GM18508 (cell line): Measurements from ENCODE around the gene ELL.

ENCODE experiments used
- ATAC-seq: cut with Tn5 transposase; IDR thresholded peaks from one replicate; pipeline ENCODE4 v1.9.1; 2021; ENCODE audit warnings: moderate number of reproducible peaks; ENCODE audit not compliant: insufficient read depth, unreplicated experiment

ELL gene

DNA sequence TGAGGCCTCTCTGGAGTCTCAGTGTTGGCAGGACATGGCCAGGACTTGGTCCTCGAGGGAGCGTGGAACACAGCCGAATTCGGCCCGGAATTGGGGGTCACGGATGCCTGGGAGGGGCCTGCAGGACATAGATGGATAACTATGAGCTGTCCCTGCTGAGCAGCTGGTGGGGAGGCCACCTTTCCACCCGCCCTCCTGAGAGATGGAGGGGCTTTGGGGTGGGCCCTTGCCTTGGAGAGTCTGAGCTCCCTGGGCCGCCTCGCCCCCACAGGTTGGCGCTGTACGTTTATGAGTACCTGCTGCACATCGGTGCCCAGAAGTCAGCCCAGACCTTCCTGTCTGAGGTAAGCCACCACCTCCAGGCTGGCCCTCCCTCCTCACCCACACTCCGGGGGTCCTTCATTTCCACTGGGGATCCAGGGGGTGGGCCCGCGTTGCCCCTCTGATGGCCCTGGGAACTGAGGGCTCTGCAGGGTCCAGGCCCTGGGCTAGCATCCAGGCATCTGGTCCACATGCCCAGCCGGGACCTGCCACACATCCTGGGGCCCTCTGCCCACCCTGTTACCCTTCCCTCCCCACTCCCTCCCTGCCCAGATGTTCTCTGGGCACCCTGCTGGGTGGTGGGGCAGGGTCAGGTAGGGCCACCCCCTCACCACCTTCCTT lies 94.7 kb downstream of the ELL start:
- ATAC-seq, result no peak

GRCh38 chr19:18426416-18426767 lies 95.5 kb downstream of the ELL start:
- no peak for ATAC-seq

DNA sequence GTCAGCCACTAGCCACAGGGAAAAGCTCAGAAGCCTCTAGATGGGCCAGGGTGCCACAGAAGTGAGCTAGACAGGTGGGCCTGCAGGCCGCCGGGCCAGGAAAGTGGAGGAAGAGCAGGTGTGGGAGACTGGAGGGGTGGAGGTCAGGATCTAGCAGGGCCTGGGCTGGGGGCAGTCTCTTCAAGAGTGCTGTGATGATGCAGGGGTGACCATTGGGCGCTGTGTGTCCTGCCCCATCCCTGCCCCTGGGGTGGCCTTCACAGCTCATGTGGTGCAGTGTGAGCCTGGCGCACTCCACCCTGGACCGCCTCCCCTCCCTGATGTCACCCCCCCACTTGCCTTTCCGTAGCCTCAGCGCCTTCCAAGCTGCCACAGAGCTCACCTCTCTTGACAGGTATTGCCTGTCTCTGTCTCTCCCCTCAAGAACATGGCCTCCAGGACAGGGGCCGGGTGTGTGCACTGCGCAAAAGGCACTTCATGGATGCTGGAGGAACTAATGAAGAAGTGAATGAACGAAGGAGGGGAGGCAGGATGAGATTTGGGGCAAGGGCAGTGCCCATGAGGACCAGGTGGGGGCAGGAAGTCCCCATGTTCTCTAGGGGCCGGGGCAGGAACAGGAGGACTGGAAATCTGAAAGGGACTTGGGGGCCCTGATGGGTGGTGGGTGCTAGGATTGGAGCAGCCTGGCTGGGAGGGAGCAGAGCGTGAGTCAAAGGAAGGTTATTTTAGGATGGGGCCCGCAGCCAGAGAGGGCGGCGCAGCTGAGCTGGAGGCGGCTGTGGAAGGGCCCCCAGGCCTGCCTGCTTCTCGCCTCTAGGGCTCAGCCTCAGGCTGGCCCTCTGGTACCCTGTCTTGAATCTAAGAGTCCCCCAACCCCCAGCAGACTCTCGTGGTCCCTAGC lies 96.1 kb downstream of the ELL start:
- no peak for ATAC-seq

DNA sequence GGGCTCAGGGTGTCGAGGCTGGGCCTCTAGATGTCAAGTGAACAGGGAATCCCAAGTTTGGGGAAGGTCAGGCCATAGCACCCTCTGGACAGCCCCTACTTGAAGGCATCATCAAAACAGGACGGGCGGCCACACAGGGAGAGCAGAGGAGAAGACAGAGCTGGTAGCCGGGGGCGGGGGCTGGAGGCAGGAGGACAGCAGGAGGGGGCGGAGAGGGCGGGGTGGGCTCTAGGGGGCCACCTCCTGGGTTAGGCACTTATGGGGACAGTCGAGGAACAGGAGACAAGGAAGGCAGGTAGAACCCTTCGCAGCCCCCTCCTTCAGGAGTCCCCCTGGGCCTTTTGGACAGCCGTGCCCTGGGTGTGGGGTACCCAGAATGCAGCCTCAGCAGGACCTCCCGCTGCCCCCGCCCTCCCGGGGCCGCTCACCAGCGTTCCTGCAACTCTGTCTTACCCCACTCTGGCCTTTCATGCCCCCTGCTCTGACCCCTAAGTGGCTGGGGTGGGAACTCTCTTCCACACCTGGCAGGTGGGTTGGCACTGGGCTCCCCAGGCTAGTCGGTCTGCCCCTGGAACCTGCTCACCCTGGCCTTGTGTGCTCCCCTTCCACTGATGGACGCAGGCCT lies 96.9 kb downstream of the ELL start:
- no peak for ATAC-seq

DNA sequence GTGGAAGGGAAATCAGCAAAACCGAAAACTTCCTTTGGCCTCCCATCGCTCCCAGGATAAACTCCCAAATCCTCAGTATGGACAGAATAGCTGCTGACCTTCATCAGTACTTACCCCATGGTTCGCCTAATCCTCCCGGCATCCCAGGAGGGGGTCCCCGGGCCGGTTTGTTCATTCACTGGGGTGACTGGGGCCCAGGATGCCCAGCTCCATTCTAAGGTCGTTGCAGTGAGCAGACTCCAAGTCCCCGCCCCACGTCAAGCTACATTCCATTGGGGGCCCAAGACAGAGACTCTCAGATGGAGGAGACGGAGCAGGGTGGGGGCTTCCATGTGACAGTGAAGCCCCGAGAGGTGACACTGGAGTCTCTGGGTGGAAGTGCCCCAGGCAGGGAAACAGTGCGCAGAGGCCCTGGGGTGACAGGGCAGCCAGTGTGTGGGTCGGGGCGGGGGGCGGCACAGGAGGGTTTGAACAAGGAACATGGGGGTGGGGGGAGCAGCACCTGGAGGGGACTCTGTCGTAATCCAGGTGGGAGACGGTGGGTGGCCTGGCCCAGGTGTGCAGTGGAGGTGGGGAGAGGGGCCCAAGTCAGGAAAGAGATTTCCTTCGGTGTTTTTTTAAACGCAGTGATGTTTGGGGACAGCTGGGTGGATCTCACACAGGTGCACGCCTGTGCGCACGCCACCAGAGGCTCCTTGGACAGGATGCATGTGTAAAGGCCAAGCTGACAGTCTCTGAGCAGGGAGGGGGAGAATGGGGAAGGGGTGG lies 97.6 kb downstream of the ELL start:
- no peak for ATAC-seq

DNA sequence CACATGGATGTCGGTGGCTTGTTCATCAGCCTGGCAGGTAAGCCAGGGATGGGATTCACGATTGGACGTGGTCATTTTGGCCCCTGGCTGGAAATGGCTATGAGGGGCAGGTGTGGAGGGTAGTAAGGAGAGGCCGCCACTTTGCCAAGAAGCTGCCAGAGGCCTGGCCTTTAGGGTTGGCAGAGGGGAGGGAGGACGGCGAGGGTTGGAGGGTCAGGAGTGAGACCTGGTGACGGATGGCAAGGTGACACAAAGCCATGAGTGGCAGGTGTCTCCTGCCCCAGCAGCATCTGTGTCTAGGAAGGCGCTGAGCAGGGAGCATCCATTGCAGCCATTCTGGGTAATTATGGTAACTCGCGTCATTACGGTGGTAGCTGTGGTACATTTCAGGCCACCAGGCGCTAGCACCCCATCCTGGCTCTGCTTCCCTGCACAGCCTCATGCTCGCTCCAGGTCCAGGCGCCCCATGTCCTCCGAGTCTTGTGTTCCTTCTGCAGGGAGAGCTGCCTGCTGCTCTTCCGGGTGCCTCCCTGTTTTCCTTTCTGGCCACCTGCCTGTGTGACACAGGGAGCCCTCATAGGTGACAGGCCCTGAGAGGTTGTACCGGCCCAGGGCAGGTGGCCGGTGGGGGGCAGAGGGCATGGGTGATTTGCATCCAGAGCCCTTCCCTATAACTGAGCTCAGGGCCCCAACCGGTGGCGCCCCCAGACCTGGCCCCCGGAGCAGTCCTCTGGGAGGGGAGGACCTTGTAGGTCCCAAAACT lies 98.4 kb downstream of the ELL start:
- no peak for ATAC-seq

DNA sequence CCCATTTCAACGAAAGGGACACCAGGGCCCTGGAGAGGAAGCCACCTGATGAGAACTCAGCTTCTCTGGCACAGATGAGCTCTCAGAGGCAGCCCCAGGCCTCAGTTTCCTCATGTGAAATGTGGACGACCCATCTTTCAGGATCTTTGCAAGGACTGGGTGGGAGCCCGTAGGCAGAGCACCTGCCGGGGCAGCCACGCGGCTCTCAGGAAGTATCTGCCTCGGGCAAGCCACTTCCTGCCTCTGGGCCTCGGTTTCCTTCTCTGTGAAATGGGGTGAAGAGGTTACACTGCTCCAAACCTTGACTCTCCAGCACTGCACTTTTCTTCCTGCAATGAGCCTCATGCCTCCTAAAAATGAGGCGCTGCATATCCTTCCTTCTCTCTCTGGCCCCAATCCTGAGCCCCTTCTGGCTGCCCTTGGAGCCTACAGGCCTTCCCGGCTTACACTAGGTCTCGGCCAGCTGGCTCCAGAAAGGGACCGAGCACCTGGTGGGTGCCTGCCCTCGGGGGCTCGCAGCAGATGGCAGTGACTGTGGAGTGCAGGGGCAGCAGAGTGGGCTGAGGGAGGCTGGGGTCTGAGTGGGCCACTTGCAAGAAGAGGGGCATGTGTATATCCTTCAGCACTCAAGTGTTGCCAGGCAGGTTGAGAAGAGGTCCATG lies 99.2 kb downstream of the ELL start:
- no peak for ATAC-seq

GRCh38 chr19:18421371-18421959 lies 100.4 kb downstream of the ELL start:
- no peak for ATAC-seq

DNA sequence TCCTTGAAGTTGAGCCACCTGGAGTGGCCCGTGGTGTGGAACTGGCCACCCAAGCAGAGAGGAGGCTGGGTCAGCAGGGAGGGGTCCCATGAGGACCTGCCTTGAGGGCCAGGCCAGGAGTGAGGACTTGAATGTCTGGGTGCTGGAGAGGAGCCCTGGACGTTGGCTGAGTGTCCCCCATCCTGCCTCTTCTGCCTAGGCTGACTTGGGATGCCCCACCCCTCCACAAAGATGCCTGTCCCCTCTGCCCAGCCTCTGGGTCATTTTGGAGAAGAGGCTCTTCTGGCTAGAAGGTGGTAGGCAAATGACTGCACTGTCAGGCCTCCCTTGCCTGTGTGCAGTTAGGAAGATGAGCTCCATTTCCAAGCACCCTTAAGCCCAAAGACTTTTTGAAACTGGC lies 100.9 kb downstream of the ELL start:
- no peak for ATAC-seq

- ATAC-seq, result no peak
Observed at GRCh38 chr19:18419699-18420460, 102.0 kb downstream of the ELL start.

- ATAC-seq, result no peak
Observed at GRCh38 chr19:18419195-18419698, 102.6 kb downstream of the ELL start, which contains the start of gene SSBP4. Gene SSBP4 (plus strand): TSS chr19:18419398. CDS start chr19:18419649, 251 bp downstream.

GRCh38 chr19:18418483-18419194 lies 103.2 kb downstream of the ELL start:
- ATAC-seq, result no peak

GRCh38 chr19:18418029-18418482 lies 103.8 kb downstream of the ELL start:
- no peak for ATAC-seq

DNA sequence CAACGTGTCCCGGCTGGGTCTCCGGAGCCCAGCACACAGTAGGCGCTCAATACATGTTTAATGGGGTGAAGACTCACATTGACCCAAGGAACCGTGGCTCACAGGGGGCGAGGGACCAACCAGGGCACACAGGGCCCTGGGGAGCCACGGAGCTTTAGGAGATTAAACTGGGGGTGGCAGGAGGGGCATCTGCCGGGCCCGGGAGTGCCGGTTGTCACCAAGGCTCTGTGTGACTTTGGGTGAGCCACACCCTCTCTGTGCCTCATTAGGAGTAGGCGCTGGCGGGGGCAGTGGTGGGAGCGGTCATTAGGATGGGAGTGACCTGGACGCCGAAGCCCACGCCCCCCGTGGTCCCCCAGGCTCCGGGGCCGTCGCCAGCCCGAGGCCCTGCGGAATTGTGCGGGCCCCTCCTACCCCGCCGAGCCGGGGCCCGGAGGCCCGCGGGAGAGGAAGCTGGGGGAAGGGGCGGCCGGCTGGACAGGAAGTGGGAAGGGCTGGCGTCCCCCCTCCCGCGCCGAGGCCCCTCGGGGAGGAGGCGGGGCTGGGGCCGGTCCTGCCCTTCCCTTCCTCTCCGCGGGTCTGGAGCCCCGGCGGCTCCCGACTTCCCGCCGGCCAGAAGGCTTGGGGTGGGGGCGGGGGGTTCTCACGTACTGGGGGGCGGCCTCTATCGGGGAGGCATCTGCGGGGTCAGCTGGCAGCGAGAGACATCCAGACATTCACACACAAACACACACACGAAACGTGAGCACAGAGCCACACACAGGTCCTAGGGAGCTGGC lies 104.4 kb downstream of the ELL start:
- no peak for ATAC-seq

- ATAC-seq, result no peak
Observed at GRCh38 chr19:18416778-18417249, 105.1 kb downstream of the ELL start.

DNA sequence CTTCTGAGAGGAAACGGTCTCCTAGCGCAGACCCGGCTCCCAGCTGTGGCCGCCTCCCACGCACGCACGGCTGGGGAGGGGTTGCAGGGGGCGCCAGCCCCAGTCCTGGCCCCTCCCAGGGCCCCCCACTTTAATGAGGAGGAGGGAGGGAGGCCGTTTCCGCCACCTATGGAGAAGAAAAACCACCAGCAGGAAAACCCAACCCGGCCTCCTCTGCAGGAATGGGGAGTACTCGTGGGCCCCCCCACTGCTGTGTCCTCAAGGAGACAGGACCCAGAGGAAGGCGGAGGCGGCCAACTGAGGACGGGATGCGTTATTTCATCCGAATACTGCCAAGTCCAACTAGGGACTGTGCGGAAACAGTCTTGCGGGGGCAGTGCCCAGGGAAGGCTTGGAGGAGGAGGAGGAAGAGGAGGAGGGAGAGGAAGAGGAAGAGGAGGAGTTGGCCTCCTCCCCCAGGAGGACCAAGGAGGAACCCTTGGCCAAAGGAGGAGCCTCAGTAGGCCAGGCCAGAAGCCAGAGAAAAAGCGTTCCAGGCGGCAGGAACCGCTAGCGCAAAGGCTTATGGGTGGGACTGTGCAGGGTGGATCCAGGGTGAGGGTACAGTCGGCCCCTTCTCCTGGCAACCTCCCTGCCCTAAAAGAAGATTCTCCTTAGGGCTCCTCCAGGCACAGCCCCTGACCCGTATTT lies 106.5 kb downstream of the ELL start:
- no peak for ATAC-seq
